Measurements from ENCODE around the gene NLN.

Gene NLN

DNA sequence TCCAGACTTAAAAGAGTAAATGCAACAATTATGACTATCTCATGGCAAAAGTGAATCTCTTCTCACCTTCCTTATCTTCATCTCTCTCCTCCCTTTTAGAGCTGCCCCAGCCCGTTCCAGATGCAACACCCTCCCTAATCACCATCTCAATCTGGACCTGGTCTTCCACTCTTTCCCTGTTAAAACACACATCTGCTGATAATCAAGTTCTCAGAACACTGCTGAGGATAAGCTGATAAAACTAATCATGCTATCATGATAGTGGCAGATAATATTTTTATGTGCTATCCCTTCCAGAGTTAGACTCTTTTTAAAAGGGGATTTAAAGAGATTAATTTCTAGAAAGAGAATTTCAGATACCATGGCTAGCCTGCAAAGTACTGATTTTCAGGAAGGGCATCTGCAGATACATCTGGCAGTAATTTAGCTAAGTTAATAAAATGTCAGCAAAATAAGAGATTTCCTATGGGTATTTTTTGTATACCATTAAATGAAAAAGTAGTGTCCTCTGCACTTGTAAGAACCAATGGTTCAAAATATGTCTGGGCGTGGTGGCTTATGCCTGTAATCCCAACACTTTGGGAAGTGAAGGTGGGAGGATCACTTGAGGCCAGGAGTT, 17.3 kb upstream of the NLN start:
- DNase-seq (ENCODE audit: low read depth): no peak
- H3K4me3 ChIP-seq (ENCODE audit: low read depth, low read length): no peak overlapping the region
- TF ChIP-seq, protein P1, sequence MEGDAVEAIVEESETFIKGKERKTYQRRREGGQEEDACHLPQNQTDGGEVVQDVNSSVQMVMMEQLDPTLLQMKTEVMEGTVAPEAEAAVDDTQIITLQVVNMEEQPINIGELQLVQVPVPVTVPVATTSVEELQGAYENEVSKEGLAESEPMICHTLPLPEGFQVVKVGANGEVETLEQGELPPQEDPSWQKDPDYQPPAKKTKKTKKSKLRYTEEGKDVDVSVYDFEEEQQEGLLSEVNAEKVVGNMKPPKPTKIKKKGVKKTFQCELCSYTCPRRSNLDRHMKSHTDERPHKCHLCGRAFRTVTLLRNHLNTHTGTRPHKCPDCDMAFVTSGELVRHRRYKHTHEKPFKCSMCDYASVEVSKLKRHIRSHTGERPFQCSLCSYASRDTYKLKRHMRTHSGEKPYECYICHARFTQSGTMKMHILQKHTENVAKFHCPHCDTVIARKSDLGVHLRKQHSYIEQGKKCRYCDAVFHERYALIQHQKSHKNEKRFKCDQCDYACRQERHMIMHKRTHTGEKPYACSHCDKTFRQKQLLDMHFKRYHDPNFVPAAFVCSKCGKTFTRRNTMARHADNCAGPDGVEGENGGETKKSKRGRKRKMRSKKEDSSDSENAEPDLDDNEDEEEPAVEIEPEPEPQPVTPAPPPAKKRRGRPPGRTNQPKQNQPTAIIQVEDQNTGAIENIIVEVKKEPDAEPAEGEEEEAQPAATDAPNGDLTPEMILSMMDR (IDR thresholded peaks at IDR 0.05; ENCODE audit: low read depth, low read length): no peak
- TF ChIP-seq POLR2A (IDR thresholded peaks at IDR 0.05; ENCODE audit: extremely low read depth, insufficient read length) (no peak), MYC (IDR thresholded peaks at IDR 0.05; ENCODE audit: low read depth, low read length) (no peak)
- TF ChIP-seq, protein P2, sequence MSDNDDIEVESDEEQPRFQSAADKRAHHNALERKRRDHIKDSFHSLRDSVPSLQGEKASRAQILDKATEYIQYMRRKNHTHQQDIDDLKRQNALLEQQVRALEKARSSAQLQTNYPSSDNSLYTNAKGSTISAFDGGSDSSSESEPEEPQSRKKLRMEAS (IDR thresholded peaks at IDR 0.05; ENCODE audit: low read depth, low read length): no peak

DNA sequence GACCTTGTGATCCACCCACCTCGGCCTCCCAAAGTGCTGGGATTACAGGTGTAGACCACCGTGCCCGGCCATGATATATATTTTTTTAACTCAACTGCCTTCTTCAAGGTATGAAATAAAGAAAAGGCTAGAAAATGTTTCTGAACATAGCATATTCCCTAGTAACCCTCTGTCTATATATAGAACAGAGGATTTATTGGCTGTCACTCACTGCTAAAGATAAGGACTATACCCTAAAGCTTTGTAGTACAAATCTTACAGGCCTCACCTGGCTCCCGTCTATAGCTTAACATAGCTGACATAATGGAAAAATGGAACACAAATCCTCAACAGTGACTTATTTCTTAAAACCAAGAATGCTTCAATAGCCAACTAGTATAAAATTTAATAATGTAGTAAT, 14.3 kb upstream of the NLN start:
- TF ChIP-seq, protein P2 (IDR thresholded peaks at IDR 0.05; ENCODE audit: low read depth, low read length): no peak
- TF ChIP-seq, protein P1 (IDR thresholded peaks at IDR 0.05; ENCODE audit: low read depth, low read length): no peak
- no peak for TF ChIP-seq POLR2A (IDR thresholded peaks at IDR 0.05; ENCODE audit: extremely low read depth, insufficient read length)
- no peak for DNase-seq (ENCODE audit: low read depth)
- H3K4me3 ChIP-seq (ENCODE audit: low read depth, low read length): no peak overlapping the region

DNA sequence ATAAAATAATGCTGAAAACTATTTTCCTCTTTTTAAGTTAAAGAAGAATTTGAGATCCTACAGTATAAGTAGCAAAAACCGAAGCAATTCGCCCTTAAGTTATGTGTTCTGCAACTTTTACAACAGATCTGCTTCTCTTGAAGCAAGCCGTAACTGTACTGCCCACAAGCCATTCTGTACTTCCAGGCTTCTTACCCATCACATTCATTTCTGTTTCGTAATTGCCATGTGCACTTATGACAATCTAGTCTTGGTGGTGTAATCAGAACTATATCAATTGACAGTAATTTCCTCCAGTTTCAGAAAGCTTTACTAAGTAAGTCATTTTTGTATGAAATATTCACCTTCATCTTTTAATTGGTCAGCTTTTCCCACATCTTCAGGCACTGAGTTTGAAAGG, 13.9 kb upstream of the NLN start:
- H3K4me3 ChIP-seq (ENCODE audit: low read depth, low read length): no peak overlapping the region
- TF ChIP-seq MYC (IDR thresholded peaks at IDR 0.05; ENCODE audit: low read depth, low read length) (peak; percentile 64), POLR2A (IDR thresholded peaks at IDR 0.05; ENCODE audit: extremely low read depth, insufficient read length) (no peak)
- TF ChIP-seq, protein P2 (IDR thresholded peaks at IDR 0.05; ENCODE audit: low read depth, low read length): peak; percentile 82
- TF ChIP-seq, protein P1 (IDR thresholded peaks at IDR 0.05; ENCODE audit: low read depth, low read length): no peak
- peak; percentile 56 for DNase-seq (ENCODE audit: low read depth)

DNA sequence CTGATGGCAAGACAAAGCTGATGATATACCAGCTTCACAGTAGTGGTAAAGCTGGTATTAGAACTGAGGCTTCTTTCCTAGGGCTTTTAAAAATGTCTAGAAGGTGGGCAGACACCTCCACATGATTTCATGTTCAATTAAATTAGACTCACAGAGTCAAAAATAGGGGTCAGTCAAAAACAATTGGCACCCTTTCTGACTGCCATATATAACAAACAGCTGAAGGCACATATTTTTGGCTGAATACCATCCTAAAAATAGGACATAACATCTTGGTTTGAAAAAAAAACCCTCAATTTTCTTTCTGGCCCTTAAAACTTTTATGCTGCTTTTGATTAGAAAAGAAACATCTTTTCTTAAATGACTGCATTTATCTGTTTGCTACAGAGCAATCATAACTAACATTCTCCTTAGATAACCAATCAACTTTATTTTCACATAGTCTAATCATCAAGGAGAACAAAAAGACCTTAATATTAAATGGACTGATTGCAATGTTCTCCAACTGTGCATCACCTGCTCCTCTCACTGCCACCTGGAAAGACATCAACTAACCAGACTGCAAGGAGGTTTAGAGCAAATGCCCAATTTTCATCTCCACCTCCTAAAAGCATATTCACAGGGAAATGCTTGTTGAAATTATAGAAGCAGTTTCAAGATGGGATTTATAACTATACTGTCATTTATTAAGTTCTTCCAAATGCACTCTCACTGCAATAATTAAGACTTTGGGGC, 3.3 kb upstream of the NLN start:
- no peak for DNase-seq (ENCODE audit: low read depth)

DNA sequence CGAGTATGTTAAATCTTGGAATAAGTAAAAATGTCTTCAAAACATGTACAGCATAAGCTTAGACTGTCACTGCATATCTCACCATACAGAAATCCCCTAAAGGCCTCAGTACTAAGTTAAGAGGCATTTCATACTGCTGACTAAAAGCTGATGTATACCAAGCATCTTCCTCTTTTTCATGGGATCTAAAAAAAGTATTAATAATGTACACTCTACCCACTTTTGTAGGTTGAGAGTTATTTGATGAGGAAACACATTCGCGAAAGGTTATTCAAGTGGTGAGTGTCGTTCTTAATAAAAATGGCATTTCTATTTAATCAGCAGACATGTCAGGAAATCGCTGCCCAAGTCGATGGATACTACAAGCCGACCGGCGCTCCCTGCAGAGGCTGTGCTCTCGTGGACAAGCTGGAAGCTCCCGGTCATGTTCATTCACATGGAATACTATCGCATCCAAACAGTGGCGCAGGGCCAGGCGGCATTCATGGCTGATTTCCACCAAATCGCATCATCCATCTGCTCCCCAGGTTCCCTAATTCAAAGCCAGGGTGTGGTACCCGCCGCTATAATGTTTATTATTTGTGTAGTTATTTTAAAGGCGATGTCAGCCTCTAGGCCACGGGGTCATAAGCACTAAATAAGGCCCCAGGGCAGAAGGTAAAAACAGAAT, 820 bp upstream of the NLN start:
- TF ChIP-seq, protein P1 (IDR thresholded peaks at IDR 0.05; ENCODE audit: low read depth, low read length): no peak
- TF ChIP-seq POLR2A (IDR thresholded peaks at IDR 0.05; ENCODE audit: extremely low read depth, insufficient read length): no peak
- no peak for TF ChIP-seq MYC (IDR thresholded peaks at IDR 0.05; ENCODE audit: low read depth, low read length)
- peak; percentile 45 for DNase-seq (ENCODE audit: low read depth)
- H3K4me3 ChIP-seq (ENCODE audit: low read depth, low read length): peak overlapping the region; percentile 77

More for the DNA sequence above, 3.3 kb upstream of the NLN start:
- TF ChIP-seq MYC (IDR thresholded peaks at IDR 0.05; ENCODE audit: low read depth, low read length) (no peak), POLR2A (IDR thresholded peaks at IDR 0.05; ENCODE audit: extremely low read depth, insufficient read length) (no peak)
- TF ChIP-seq, protein P1 (IDR thresholded peaks at IDR 0.05; ENCODE audit: low read depth, low read length): no peak
- TF ChIP-seq, protein P2 (IDR thresholded peaks at IDR 0.05; ENCODE audit: low read depth, low read length): no peak
- H3K4me3 ChIP-seq (ENCODE audit: low read depth, low read length): no peak overlapping the region
